Transverse colon (tissue), 4 donors: Measurements from ENCODE around the gene SCYGR2.

Experiments
- EP300 ChIP-seq: sonication (generic); formaldehyde crosslinking; IDR thresholded peaks from one replicate; pipeline ENCODE4 v1.6.1; 2017; ENCODE audit warnings: antibody characterized with exemption, low read depth
- POLR2A ChIP-seq: fragments of 450-650 bp; IDR thresholded peaks from one replicate; pipeline ENCODE4 v1.6.1; 2016; ENCODE audit warnings: antibody characterized with exemption, mild to moderate bottlenecking, moderate library complexity
- POLR2AphosphoS5 ChIP-seq, 3 donors: sonication (generic); formaldehyde crosslinking; IDR thresholded peaks; one replicate each; pipeline ENCODE4 v1.6.1; 2016; ENCODE audit warnings: antibody characterized with exemption in 3 of 3
- TF ChIP-seq, protein P1 (sequence below), 5 experiments: fragments of 200-600 bp in 3 of 5; fragments of 450-650 bp in 2 of 5; sonication (generic) in 3 of 5; IDR thresholded peaks; 1 replicate in 2 of 5; 2 replicates in 3 of 5; pipeline ENCODE4 v1.5.1; 2016 to 2017; ENCODE audit warnings: antibody characterized with exemption in 5 of 5, inconsistent platforms in 3 of 5, mild to moderate bottlenecking in 2 of 5, moderate library complexity in 1 of 5

DNA sequence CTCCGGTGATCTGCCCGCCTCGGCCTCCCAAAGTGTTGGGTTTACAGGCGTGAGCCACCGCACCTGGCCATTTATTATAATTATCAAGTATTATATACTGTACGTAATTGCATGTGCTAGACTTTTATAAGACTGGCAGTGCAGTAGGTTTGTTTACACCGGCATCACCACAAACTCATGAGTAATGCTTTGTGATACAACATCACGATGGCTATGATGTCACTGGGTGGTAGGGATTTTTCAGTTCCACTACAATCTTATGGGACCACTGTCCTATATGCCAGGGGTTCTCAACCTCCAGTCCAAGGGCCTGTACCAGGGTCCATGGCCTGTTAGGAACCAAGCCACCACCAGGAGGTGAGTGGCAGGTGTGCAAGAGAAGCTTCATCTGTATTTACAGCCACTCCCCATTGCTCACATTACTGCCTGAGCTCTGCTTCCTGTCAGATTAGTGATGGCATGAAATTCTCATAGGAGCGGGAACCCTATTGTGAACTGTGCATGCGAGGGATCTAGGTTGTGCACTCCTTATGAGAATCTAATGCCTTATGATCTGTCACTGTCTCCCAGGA is 28.0 kb downstream of the SCYGR2 start:
- TF ChIP-seq, protein P1, sequence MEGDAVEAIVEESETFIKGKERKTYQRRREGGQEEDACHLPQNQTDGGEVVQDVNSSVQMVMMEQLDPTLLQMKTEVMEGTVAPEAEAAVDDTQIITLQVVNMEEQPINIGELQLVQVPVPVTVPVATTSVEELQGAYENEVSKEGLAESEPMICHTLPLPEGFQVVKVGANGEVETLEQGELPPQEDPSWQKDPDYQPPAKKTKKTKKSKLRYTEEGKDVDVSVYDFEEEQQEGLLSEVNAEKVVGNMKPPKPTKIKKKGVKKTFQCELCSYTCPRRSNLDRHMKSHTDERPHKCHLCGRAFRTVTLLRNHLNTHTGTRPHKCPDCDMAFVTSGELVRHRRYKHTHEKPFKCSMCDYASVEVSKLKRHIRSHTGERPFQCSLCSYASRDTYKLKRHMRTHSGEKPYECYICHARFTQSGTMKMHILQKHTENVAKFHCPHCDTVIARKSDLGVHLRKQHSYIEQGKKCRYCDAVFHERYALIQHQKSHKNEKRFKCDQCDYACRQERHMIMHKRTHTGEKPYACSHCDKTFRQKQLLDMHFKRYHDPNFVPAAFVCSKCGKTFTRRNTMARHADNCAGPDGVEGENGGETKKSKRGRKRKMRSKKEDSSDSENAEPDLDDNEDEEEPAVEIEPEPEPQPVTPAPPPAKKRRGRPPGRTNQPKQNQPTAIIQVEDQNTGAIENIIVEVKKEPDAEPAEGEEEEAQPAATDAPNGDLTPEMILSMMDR (IDR thresholded peaks at IDR 0.05): no peak
- TF ChIP-seq POLR2A (no peak), POLR2AphosphoS5 (IDR thresholded peaks at IDR 0.05) (no peak), EP300 (no peak)
